H9 (cell line): ENCODE data around the gene UNC45A. TPM values are rescaled to one million over a fixed set of nuclear protein-coding genes. Genes with fewer than 3 reads are reported as not detected.

ENCODE experiments used
- DNase-seq: peaks from one replicate; pipeline ENCODE4 v3.0.0-alpha.2; 2017
- H2AFZ ChIP-seq: one replicate; pipeline ENCODE4 v1.6.1; 2013; ENCODE audit warnings: mild to moderate bottlenecking, low read length, control low read depth, moderate library complexity
- H2AK5ac ChIP-seq: 2 replicates; pipeline ENCODE4 v1.6.1; 2013; ENCODE audit warnings: low read length, control low read depth, mixed read lengths; ENCODE audit not compliant: insufficient read length
- H2BK120ac ChIP-seq: one replicate; pipeline ENCODE4 v1.6.1; 2013; ENCODE audit warnings: low read depth, mild to moderate bottlenecking, low read length, control low read depth, inconsistent platforms; ENCODE audit not compliant: poor library complexity, severe bottlenecking
- H2BK12ac ChIP-seq: 2 replicates; pipeline ENCODE4 v1.6.1; 2013; ENCODE audit warnings: low read length, control low read depth, mixed read lengths, low read depth; ENCODE audit not compliant: insufficient read length
- H2BK15ac ChIP-seq: 2 replicates; pipeline ENCODE4 v1.6.1; 2013; ENCODE audit warnings: low read depth, low read length, control low read depth
- H2BK20ac ChIP-seq: one replicate; pipeline ENCODE4 v1.6.1; 2013; ENCODE audit warnings: low read depth, mild to moderate bottlenecking, low read length, control low read depth, inconsistent platforms; ENCODE audit not compliant: poor library complexity, severe bottlenecking
- H2BK5ac ChIP-seq: 2 replicates; pipeline ENCODE4 v1.6.1; 2013; ENCODE audit warnings: low read length, control low read depth, mixed read lengths; ENCODE audit not compliant: insufficient read length
- H3K14ac ChIP-seq: 2 replicates; pipeline ENCODE4 v1.6.1; 2013; ENCODE audit warnings: low read length, control low read depth; ENCODE audit not compliant: insufficient read depth
- H3K18ac ChIP-seq: 2 replicates; pipeline ENCODE4 v1.6.1; 2013; ENCODE audit warnings: low read depth, mild to moderate bottlenecking, mixed read lengths, low read length, control low read depth; ENCODE audit not compliant: insufficient read length
- H3K23ac ChIP-seq: 2 replicates; pipeline ENCODE4 v1.6.1; 2013; ENCODE audit warnings: low read length, control low read depth, mixed read lengths, low read depth; ENCODE audit not compliant: insufficient read length
- H3K23me2 ChIP-seq: 2 replicates; pipeline ENCODE4 v1.6.1; 2013; ENCODE audit warnings: low read depth, mild to moderate bottlenecking, mixed read lengths, low read length, control low read depth; ENCODE audit not compliant: insufficient read length, poor library complexity, severe bottlenecking
- H3K27ac ChIP-seq: 2 replicates; pipeline ENCODE4 v1.5.1; 2013; ENCODE audit warnings: low read length, control low read depth, mixed read lengths, low read depth; ENCODE audit not compliant: insufficient read length
- H3K27me3 ChIP-seq: 2 replicates; pipeline ENCODE4 v1.6.1; 2013; ENCODE audit warnings: low read length, control low read depth, inconsistent platforms; ENCODE audit not compliant: insufficient read depth
- H3K4ac ChIP-seq: 2 replicates; pipeline ENCODE4 v1.6.1; 2013; ENCODE audit warnings: low read depth, mild to moderate bottlenecking, control low read depth, inconsistent platforms, low read length, moderate library complexity
- H3K4me1 ChIP-seq: 2 replicates; pipeline ENCODE4 v1.6.1; 2013; ENCODE audit warnings: low read length, control low read depth, inconsistent platforms; ENCODE audit not compliant: insufficient read depth
- H3K4me2 ChIP-seq: 2 replicates; pipeline ENCODE4 v1.6.1; 2013; ENCODE audit warnings: low read length, control low read depth, mixed read lengths; ENCODE audit not compliant: insufficient read length, insufficient read depth
- H3K56ac ChIP-seq: 2 replicates; pipeline ENCODE4 v1.6.1; 2013; ENCODE audit warnings: low read depth, mild to moderate bottlenecking, mixed read lengths, low read length, control low read depth; ENCODE audit not compliant: insufficient read length
- H3K79me1 ChIP-seq: 2 replicates; pipeline ENCODE4 v1.6.1; 2013; ENCODE audit warnings: low read depth, mild to moderate bottlenecking, moderate library complexity, low read length, control low read depth, inconsistent platforms; ENCODE audit not compliant: insufficient read depth, poor library complexity, severe bottlenecking
- H3K79me2 ChIP-seq: 2 replicates; pipeline ENCODE4 v1.6.1; 2013; ENCODE audit warnings: low read length, control low read depth, inconsistent platforms; ENCODE audit not compliant: insufficient read depth
- H3K9ac ChIP-seq: 2 replicates; pipeline ENCODE4 v1.6.1; 2013; ENCODE audit warnings: low read length, control low read depth, mixed read lengths; ENCODE audit not compliant: insufficient read length; ENCODE audit errors: extremely low read depth
- H3K9me3 ChIP-seq: one replicate; pipeline ENCODE4 v1.6.1; 2013; ENCODE audit warnings: low read depth, low read length, inconsistent platforms; ENCODE audit not compliant: control insufficient read depth
- H3T11ph ChIP-seq: one replicate; pipeline ENCODE4 v1.6.1; 2013; ENCODE audit warnings: mild to moderate bottlenecking, low read length, control low read depth, inconsistent platforms
- H4K20me1 ChIP-seq: one replicate; pipeline ENCODE4 v1.6.1; 2013; ENCODE audit not compliant: control insufficient read depth, insufficient read length, insufficient read depth
- H4K5ac ChIP-seq: 2 replicates; pipeline ENCODE4 v1.6.1; 2013; ENCODE audit warnings: low read depth, mild to moderate bottlenecking, mixed read lengths, low read length, control low read depth; ENCODE audit not compliant: insufficient read length
- H4K8ac ChIP-seq: replicated peaks from 2 replicates; pipeline ENCODE4 v1.6.1; 2013; ENCODE audit warnings: low read length, control low read depth, mixed read lengths, low read depth; ENCODE audit not compliant: insufficient read length
- H4K91ac ChIP-seq: 2 replicates; pipeline ENCODE4 v1.6.1; 2013; ENCODE audit warnings: low read depth, mild to moderate bottlenecking, moderate library complexity, mixed read lengths, low read length, control low read depth; ENCODE audit not compliant: insufficient read length
- H3K27ac Mint-ChIP-seq, 3 experiments: 2 replicates in 2 of 3; 3 replicates in 1 of 3; pipeline ENCODE4 v1.8.0; 2020 to 2021; ENCODE audit warnings: mixed read lengths in 3 of 3, mild to moderate bottlenecking in 1 of 3, moderate library complexity in 1 of 3
- H3K27me3 Mint-ChIP-seq: 2 replicates; pipeline ENCODE4 v1.8.0; 2021; ENCODE audit warnings: low read depth, mild to moderate bottlenecking, moderate library complexity, mixed read lengths
- H3K36me3 Mint-ChIP-seq, 3 experiments: 2 replicates in 2 of 3; 3 replicates in 1 of 3; pipeline ENCODE4 v1.8.0; 2020 to 2021; ENCODE audit warnings: low read depth in 3 of 3, mixed read lengths in 3 of 3; ENCODE audit not compliant: insufficient read depth in 1 of 3
- H3K4me1 Mint-ChIP-seq, 2 experiments: 2 replicates each; pipeline ENCODE4 v1.8.0; 2020; ENCODE audit warnings: mixed read lengths in 2 of 2
- H3K4me3 Mint-ChIP-seq, 2 experiments: 2 replicates in 1 of 2; 3 replicates in 1 of 2; pipeline ENCODE4 v1.8.0; 2020 to 2021; ENCODE audit warnings: mild to moderate bottlenecking in 2 of 2, mixed read lengths in 2 of 2, moderate library complexity in 1 of 2
- H3K9me3 Mint-ChIP-seq, 2 experiments: 2 replicates in 1 of 2; 3 replicates in 1 of 2; pipeline ENCODE4 v1.8.0; 2020; ENCODE audit warnings: mild to moderate bottlenecking in 2 of 2, mixed read lengths in 2 of 2, moderate library complexity in 1 of 2
- CTCF ChIP-seq: fragments of 200-600 bp; sonication (generic); conservative IDR thresholded peaks from 3 replicates; pipeline ENCODE4 v1.8.0; 2021; ENCODE audit warnings: antibody characterized with exemption, mild to moderate bottlenecking
- WGBS: extraction: QIAGEN DNeasy Blood & Tissue Kit; methylation state at CpG from one replicate; pipeline ENCODE4 v1.1.7; 2013; ENCODE audit warnings: missing lambda C conversion rate, low lambda C conversion rate, mixed read lengths; ENCODE audit not compliant: insufficient read length; ENCODE audit errors: extremely low coverage; 5-methylcytosine and 5-hydroxymethylcytosine counted together
- total RNA-seq: library from RNA; stranded (reverse); gene quantifications from 2 replicates; pipeline ENCODE4 v1.2.1, GENCODE V29; 2021

The UNC45A gene
- total RNA-seq, 1 experiment from 2014 or later, result 84.6 TPM

GRCh38 chr15:90968434-90968833, 33.3 kb downstream of the UNC45A start:
- H3K27ac ChIP-seq, result no peak overlapping the region

More at GRCh38 chr15:90968434-90968833, 33.3 kb downstream of the UNC45A start:
- Histone ChIP-seq H3K27me3 (no peaks in the 10 kb centered on the region), H2BK120ac (no peak overlapping the region), H2BK15ac (no peak overlapping the region), H3K79me1 (no peaks in the 10 kb centered on the region), H4K91ac (no peak overlapping the region), H2AFZ (no peak overlapping the region), H4K5ac (no peak overlapping the region), H2AK5ac (no peak overlapping the region), H3K4ac (no peak overlapping the region), H4K8ac (no peak overlapping the region), H3K14ac (no peak overlapping the region), H3K56ac (no peak overlapping the region), H4K20me1 (no peaks in the 10 kb centered on the region), H3T11ph (no peak overlapping the region), H2BK20ac (no peak overlapping the region), H3K79me2 (no peaks in the 10 kb centered on the region), H3K9me3 (no peaks in the 10 kb centered on the region), H2BK12ac (no peak overlapping the region), H2BK5ac (no peak overlapping the region), H3K4me2 (no peak overlapping the region), H3K23ac (no peak overlapping the region), H3K18ac (no peak overlapping the region), H3K4me1 (no peaks in the 10 kb centered on the region), H3K23me2 (no peaks in the 10 kb centered on the region), H3K9ac (no peak overlapping the region)
- TF ChIP-seq CTCF, result no peak
- H3K9me3 Mint-ChIP-seq, result no peaks in the 10 kb centered on the region
- no peaks in the 10 kb centered on the region for H3K27me3 Mint-ChIP-seq
- no CpG with 5 or more reads among the region's 1 CpG for WGBS
- H3K36me3 Mint-ChIP-seq, result peaks cover 39 to 83% (median 76%) of the 10 kb centered on the region in 3 experiments; a peak in 6 of 7 replicates
- H3K4me3 Mint-ChIP-seq, result no peak overlapping the region
- no peak for DNase-seq
- no peaks in the 10 kb centered on the region for H3K4me1 Mint-ChIP-seq
- H3K27ac Mint-ChIP-seq, result peak overlapping the region in 1 of 3 experiments; percentile 41; a peak in 1 of 7 replicates
